Measurements from ENCODE around the gene GOLT1B.
A peak's percentile ranks its signal among the peaks of the same experiment; 100 is the strongest.

Gene GOLT1B

DNA sequence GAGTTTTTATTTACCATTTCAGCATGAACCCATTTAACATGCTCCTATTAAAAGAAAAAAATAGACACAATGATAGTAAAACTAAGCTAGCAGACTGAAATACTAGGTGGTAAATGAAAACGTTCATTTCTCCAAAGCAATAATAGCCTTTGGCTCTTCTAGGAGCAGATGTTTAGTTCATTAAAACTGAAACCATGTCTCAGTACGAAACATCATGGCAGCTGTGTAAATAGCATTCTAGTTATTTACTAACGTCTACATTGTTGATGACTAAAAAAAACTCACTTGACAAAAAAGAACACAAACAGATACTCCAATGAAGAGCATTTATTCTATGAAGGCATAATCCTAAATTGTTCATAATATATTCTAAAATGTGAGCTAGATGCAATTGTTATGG is 18.1 kb upstream of the GOLT1B start:
- no CpG with 5 or more reads among the region's 3 CpGs for WGBS (ENCODE audit: insufficient coverage, insufficient read length)
- no peaks in the 10 kb centered on the region for H3K27me3 ChIP-seq (ENCODE audit: control insufficient read depth, insufficient read depth, low read length)

GRCh38 chr12:21485998-21486397 is 15.6 kb upstream of the GOLT1B start:
- no peak for DNase-seq (ENCODE audit: low read depth, low spot score)
- no peaks in the 10 kb centered on the region for H3K4me1 ChIP-seq (ENCODE audit: control insufficient read depth, insufficient read depth, low read length)
- H3K36me3 ChIP-seq (ENCODE audit: control insufficient read depth, insufficient read depth, low read length): no peaks in the 10 kb centered on the region
- no peaks in the 10 kb centered on the region for H3K9me3 ChIP-seq (ENCODE audit: control insufficient read depth, insufficient read depth, low read length)
- H3K27me3 ChIP-seq (ENCODE audit: control insufficient read depth, insufficient read depth, low read length): no peaks in the 10 kb centered on the region
- no peak overlapping the region for H3K27ac ChIP-seq (ENCODE audit: low read length)
- no peak overlapping the region for H3K4me3 ChIP-seq (ENCODE audit: low read length)

More for the DNA sequence above, 18.1 kb upstream of the GOLT1B start:
- Histone ChIP-seq H3K9me3 (ENCODE audit: control insufficient read depth, insufficient read depth, low read length) (no peaks in the 10 kb centered on the region), H3K27ac (ENCODE audit: low read length) (no peak overlapping the region), H3K4me1 (ENCODE audit: control insufficient read depth, insufficient read depth, low read length) (no peaks in the 10 kb centered on the region), H3K4me3 (ENCODE audit: low read length) (no peak overlapping the region), H3K36me3 (ENCODE audit: control insufficient read depth, insufficient read depth, low read length) (no peaks in the 10 kb centered on the region)
- DNase-seq (ENCODE audit: low read depth, low spot score): no peak

DNA sequence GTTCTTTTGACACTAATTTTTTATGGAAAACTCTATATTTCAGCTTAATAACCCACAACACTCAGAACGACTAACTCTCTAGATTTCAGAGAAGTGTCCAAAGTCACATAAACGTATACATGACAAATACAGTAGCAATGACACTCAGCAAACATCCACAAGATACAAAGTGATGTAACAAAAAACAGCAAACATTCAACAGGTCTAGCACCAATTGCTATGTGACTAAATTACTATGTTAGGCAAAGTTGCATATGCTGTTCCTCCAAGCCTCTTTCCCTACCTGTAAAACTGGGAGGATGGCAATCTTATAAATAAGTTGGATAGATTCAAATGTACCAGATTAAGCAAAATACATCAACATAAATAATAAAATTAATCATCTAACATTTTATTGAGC is 1.8 kb upstream of the GOLT1B start:
- no peak overlapping the region for H3K4me3 ChIP-seq (ENCODE audit: low read length)

GRCh38 chr12:21500786-21501257 is 767 bp upstream of the GOLT1B start:
- Histone ChIP-seq H3K27ac (ENCODE audit: low read length) (no peak overlapping the region), H3K9me3 (ENCODE audit: control insufficient read depth, insufficient read depth, low read length) (no peaks in the 10 kb centered on the region), H3K27me3 (ENCODE audit: control insufficient read depth, insufficient read depth, low read length) (no peaks in the 10 kb centered on the region), H3K4me1 (ENCODE audit: control insufficient read depth, insufficient read depth, low read length) (no peaks in the 10 kb centered on the region; the same call in none of the 2 replicates), H3K4me3 (ENCODE audit: low read length) (peak overlapping the region; percentile 82; the same call in 1 of the 2 replicates), H3K36me3 (ENCODE audit: control insufficient read depth, insufficient read depth, low read length) (0 out of 2 replicates have a peak, but pooled peaks cover 2% of the 10 kb centered on the region)
- WGBS (ENCODE audit: insufficient coverage, insufficient read length): no CpG with 5 or more reads among the region's 8 CpGs
- DNase-seq (ENCODE audit: low read depth, low spot score): no peak

More for the DNA sequence above, 1.8 kb upstream of the GOLT1B start:
- H3K4me1 ChIP-seq (ENCODE audit: control insufficient read depth, insufficient read depth, low read length): no peaks in the 10 kb centered on the region; the same call in none of the 2 replicates
- no peak for DNase-seq (ENCODE audit: low read depth, low spot score)
- no peaks in the 10 kb centered on the region for H3K9me3 ChIP-seq (ENCODE audit: control insufficient read depth, insufficient read depth, low read length)
- no peak overlapping the region for H3K27ac ChIP-seq (ENCODE audit: low read length)
- H3K36me3 ChIP-seq (ENCODE audit: control insufficient read depth, insufficient read depth, low read length): peaks cover 6% of the 10 kb centered on the region; the same call in 1 of the 2 replicates
- H3K27me3 ChIP-seq (ENCODE audit: control insufficient read depth, insufficient read depth, low read length): no peaks in the 10 kb centered on the region
- WGBS (ENCODE audit: insufficient coverage, insufficient read length): no CpG with 5 or more reads among the region's 2 CpGs

- Histone ChIP-seq H3K4me3 (ENCODE audit: low read length) (peak overlapping the region; percentile 82; the same call in 1 of the 2 replicates), H3K27ac (ENCODE audit: low read length) (no peak overlapping the region), H3K36me3 (ENCODE audit: control insufficient read depth, insufficient read depth, low read length) (0 out of 2 replicates have a peak, but pooled peaks cover under 1% of the 10 kb centered on the region), H3K27me3 (ENCODE audit: control insufficient read depth, insufficient read depth, low read length) (no peaks in the 10 kb centered on the region), H3K4me1 (ENCODE audit: control insufficient read depth, insufficient read depth, low read length) (no peaks in the 10 kb centered on the region; the same call in none of the 2 replicates), H3K9me3 (ENCODE audit: control insufficient read depth, insufficient read depth, low read length) (no peaks in the 10 kb centered on the region)
- no peak for DNase-seq (ENCODE audit: low read depth, low spot score)
- no CpG with 5 or more reads among the region's 14 CpGs for WGBS (ENCODE audit: insufficient coverage, insufficient read length)
Measured at GRCh38 chr12:21502164-21502496, 541 bp downstream of the GOLT1B start.

DNA sequence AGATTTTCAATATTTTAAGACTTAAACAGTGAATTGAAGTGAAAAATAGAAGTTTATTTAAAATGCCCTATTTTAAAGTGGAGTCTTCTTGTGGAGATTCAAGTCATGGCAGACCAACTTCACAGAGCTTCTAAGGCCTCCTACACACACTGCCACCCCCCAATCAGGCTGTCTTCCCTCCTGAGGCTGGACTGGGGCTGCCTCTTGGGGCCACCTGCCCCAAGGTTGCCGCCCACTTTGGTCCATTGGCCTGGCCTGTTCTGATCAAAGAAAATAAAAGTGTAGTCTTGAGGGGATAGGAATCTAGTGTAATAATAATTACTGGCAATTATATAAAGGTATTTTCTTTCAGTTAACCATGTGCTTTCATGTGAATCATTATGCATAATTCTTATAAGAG is 1.3 kb downstream of the GOLT1B start:
- H3K4me3 ChIP-seq (ENCODE audit: low read length): no peak overlapping the region
- H3K36me3 ChIP-seq (ENCODE audit: control insufficient read depth, insufficient read depth, low read length): no peaks in the 10 kb centered on the region
- no peak for DNase-seq (ENCODE audit: low read depth, low spot score)
- H3K4me1 ChIP-seq (ENCODE audit: control insufficient read depth, insufficient read depth, low read length): no peaks in the 10 kb centered on the region; the same call in none of the 2 replicates
- no peaks in the 10 kb centered on the region for H3K27me3 ChIP-seq (ENCODE audit: control insufficient read depth, insufficient read depth, low read length)
- no peaks in the 10 kb centered on the region for H3K9me3 ChIP-seq (ENCODE audit: control insufficient read depth, insufficient read depth, low read length)
- no CpG with 5 or more reads among the region's 1 CpG for WGBS (ENCODE audit: insufficient coverage, insufficient read length)
- H3K27ac ChIP-seq (ENCODE audit: low read length): no peak overlapping the region

DNA sequence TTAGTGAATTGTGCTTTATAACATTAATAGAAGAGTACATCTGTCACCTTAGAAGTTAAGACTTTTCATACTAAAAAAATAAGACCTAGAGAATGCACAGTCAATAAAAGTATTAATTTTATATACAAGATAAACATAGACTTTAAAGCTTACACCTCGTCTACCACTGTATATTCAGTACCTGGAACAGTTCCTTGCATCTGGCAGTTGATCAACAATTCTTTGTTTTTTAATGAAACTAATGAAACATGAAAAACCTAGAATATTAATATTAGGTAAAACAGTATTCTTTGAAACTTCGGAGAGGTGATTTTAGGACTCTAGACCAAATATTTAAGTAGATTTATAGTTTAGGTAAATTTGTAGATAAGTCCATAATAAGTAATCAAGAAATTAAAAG is 4.3 kb downstream of the GOLT1B start:
- Histone ChIP-seq H3K4me3 (ENCODE audit: low read length) (no peak overlapping the region), H3K27ac (ENCODE audit: low read length) (no peak overlapping the region), H3K36me3 (ENCODE audit: control insufficient read depth, insufficient read depth, low read length) (no peaks in the 10 kb centered on the region), H3K27me3 (ENCODE audit: control insufficient read depth, insufficient read depth, low read length) (no peaks in the 10 kb centered on the region), H3K4me1 (ENCODE audit: control insufficient read depth, insufficient read depth, low read length) (no peaks in the 10 kb centered on the region; the same call in none of the 2 replicates), H3K9me3 (ENCODE audit: control insufficient read depth, insufficient read depth, low read length) (no peaks in the 10 kb centered on the region)
- no peak for DNase-seq (ENCODE audit: low read depth, low spot score)
- 100% methylated on average over 1 of the region's 2 CpGs for WGBS (ENCODE audit: insufficient coverage, insufficient read length)

DNA sequence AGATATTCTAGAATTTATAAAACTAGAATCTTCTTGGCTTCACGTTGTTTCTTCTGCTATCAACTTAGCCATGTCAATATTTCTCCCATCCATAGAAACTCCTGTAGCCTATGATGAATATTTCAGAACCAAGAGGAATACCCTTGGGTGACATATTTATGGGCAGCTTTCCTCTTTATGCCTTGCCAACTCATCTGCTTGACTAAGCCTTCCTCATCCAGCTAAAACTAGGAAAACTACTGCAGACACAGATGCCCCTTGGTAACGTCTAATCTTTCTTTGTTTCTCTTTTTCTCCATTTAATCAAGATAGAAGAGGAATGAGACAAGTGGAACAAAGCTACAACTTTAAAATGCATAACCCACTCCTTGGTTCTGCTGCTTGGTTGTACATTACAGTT is 6.3 kb downstream of the GOLT1B start:
- Histone ChIP-seq H3K4me1 (ENCODE audit: control insufficient read depth, insufficient read depth, low read length) (no peaks in the 10 kb centered on the region; the same call in none of the 2 replicates), H3K27ac (ENCODE audit: low read length) (no peak overlapping the region), H3K9me3 (ENCODE audit: control insufficient read depth, insufficient read depth, low read length) (no peaks in the 10 kb centered on the region), H3K4me3 (ENCODE audit: low read length) (no peak overlapping the region), H3K27me3 (ENCODE audit: control insufficient read depth, insufficient read depth, low read length) (no peaks in the 10 kb centered on the region), H3K36me3 (ENCODE audit: control insufficient read depth, insufficient read depth, low read length) (no peaks in the 10 kb centered on the region)
- no peak for DNase-seq (ENCODE audit: low read depth, low spot score)
- WGBS (ENCODE audit: insufficient coverage, insufficient read length): no CpG with 5 or more reads among the region's 2 CpGs

- H3K27me3 ChIP-seq (ENCODE audit: control insufficient read depth, insufficient read depth, low read length): no peaks in the 10 kb centered on the region
- H3K4me3 ChIP-seq (ENCODE audit: low read length): no peak overlapping the region
- H3K36me3 ChIP-seq (ENCODE audit: control insufficient read depth, insufficient read depth, low read length): no peaks in the 10 kb centered on the region
- no peaks in the 10 kb centered on the region for H3K4me1 ChIP-seq (ENCODE audit: control insufficient read depth, insufficient read depth, low read length)
- H3K9me3 ChIP-seq (ENCODE audit: control insufficient read depth, insufficient read depth, low read length): no peaks in the 10 kb centered on the region
- DNase-seq (ENCODE audit: low read depth, low spot score): no peak
- no peak overlapping the region for H3K27ac ChIP-seq (ENCODE audit: low read length)
- no CpG with 5 or more reads among the region's 2 CpGs for WGBS (ENCODE audit: insufficient coverage, insufficient read length)
Measured at GRCh38 chr12:21509768-21510167, 8.2 kb downstream of the GOLT1B start.

DNA sequence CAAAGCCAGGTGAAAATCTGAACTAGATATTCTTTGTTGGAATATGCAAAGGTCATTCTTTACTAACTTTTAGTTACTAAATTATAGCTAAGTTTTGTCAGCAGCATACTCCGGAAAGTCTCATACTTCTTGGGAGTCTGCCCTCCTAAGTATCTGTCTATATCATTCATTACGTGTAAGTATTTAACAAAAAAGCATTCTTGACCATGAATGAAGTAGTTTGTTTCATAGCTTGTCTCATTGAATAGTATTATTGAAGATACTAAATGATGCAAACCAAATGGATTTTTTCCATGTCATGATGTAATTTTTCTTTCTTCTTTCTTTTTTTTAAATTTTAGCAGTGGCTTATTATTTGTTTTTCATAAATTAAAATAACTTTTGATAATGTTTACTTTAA is 14.7 kb downstream of the GOLT1B start:
- no peak overlapping the region for H3K4me3 ChIP-seq (ENCODE audit: low read length)
- no peaks in the 10 kb centered on the region; the same call in 1 of the 2 replicates for H3K36me3 ChIP-seq (ENCODE audit: control insufficient read depth, insufficient read depth, low read length)
- no peak for DNase-seq (ENCODE audit: low read depth, low spot score)
- no peaks in the 10 kb centered on the region for H3K27me3 ChIP-seq (ENCODE audit: control insufficient read depth, insufficient read depth, low read length)
- no peaks in the 10 kb centered on the region for H3K9me3 ChIP-seq (ENCODE audit: control insufficient read depth, insufficient read depth, low read length)
- WGBS (ENCODE audit: insufficient coverage, insufficient read length): no CpG with 5 or more reads among the region's 2 CpGs
- no peaks in the 10 kb centered on the region for H3K4me1 ChIP-seq (ENCODE audit: control insufficient read depth, insufficient read depth, low read length)
- H3K27ac ChIP-seq (ENCODE audit: low read length): no peak overlapping the region

DNA sequence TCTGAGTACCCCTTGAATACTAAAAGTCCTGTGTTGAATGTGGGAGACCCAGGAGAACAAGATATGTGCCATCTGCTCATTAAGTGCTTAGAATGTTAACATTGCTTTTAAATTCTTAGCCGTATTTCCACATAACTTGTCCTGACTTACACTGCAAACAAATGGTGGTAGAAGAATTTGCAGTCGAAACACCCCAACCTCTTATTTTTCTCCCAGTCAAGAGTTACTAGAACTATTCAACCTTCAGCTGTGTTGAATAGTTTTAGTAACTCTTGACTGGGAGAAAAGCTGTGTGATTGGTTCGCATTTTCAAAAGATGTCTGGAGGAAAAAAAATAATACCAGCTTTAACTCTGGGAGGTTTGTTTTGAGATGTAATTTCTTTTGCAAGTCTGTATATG is 16.9 kb downstream of the GOLT1B start:
- no peak overlapping the region for H3K4me3 ChIP-seq (ENCODE audit: low read length)
- no CpG with 5 or more reads among the region's 3 CpGs for WGBS (ENCODE audit: insufficient coverage, insufficient read length)
- H3K9me3 ChIP-seq (ENCODE audit: control insufficient read depth, insufficient read depth, low read length): no peaks in the 10 kb centered on the region
- H3K27ac ChIP-seq (ENCODE audit: low read length): no peak overlapping the region
- H3K27me3 ChIP-seq (ENCODE audit: control insufficient read depth, insufficient read depth, low read length): no peaks in the 10 kb centered on the region
- H3K36me3 ChIP-seq (ENCODE audit: control insufficient read depth, insufficient read depth, low read length): no peaks in the 10 kb centered on the region; the same call in 1 of the 2 replicates
- no peaks in the 10 kb centered on the region for H3K4me1 ChIP-seq (ENCODE audit: control insufficient read depth, insufficient read depth, low read length)
- no peak for DNase-seq (ENCODE audit: low read depth, low spot score)

Data from iPS DF 6.9 (cell line).